Activated T-cell treated with anti-CD3 and anti-CD28 coated beads, Interleukin-2, amount 50 U/mL, for 24 hours (primary cell): ENCODE data around the gene EPHB1.

ENCODE experiments used
- DNase-seq: peaks from one replicate; pipeline ENCODE4 v3.0.0-alpha.2; 2020
- H3K27ac Mint-ChIP-seq: 2 replicates; pipeline ENCODE4 v1.8.0; 2020; ENCODE audit warnings: mild to moderate bottlenecking, mixed read lengths
- H3K27me3 Mint-ChIP-seq: 2 replicates; pipeline ENCODE4 v1.8.0; 2020; ENCODE audit warnings: mixed read lengths
- H3K36me3 Mint-ChIP-seq: 2 replicates; pipeline ENCODE4 v1.8.0; 2020; ENCODE audit warnings: low read depth, mixed read lengths
- H3K4me1 Mint-ChIP-seq: 2 replicates; pipeline ENCODE4 v1.8.0; 2020; ENCODE audit warnings: low read depth, mixed read lengths
- H3K4me3 Mint-ChIP-seq: 2 replicates; pipeline ENCODE4 v1.8.0; 2020; ENCODE audit warnings: mild to moderate bottlenecking, moderate library complexity, mixed read lengths
- H3K9me3 Mint-ChIP-seq: 2 replicates; pipeline ENCODE4 v1.8.0; 2020; ENCODE audit warnings: mixed read lengths

The EPHB1 gene

DNA sequence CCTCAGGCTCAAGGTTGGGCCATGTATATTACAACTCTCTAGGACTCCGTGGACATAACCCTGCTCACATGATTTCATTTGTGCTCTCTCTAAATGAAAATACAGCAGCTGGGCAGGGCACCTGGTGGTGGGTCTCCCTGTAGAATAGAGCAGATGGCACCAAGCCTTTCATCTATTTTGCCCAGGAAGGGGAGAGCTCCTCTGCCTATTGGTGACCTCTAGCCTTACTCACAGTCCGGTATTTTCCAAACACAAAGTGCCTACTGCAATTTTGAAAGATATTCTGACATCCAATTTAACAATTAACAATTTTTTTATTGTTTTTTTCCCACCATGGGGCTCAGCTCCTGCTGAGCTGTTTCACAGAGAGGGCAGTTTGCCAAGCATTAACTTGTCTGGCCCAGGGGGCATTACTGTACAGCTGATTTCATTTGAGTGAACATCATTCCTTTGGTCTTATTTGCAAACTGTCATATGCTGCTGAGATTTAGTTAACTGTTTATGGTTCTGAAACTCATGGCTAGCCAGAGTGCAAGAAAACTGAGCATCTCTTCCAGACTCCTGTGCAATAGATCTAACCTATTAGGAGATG is 474.0 kb downstream of the EPHB1 start:
- Mint-ChIP-seq H3K4me3 (no peak overlapping the region), H3K4me1 (no peaks in the 10 kb centered on the region), H3K27me3 (no peaks in the 10 kb centered on the region), H3K9me3 (no peaks in the 10 kb centered on the region), H3K36me3 (no peaks in the 10 kb centered on the region), H3K27ac (no peak overlapping the region)
- no peak for DNase-seq

- Mint-ChIP-seq H3K27ac (no peak overlapping the region), H3K4me1 (no peaks in the 10 kb centered on the region), H3K4me3 (no peak overlapping the region), H3K36me3 (no peaks in the 10 kb centered on the region), H3K9me3 (no peaks in the 10 kb centered on the region), H3K27me3 (no peaks in the 10 kb centered on the region)
- DNase-seq, result no peak
These were observed 476.3 kb downstream of the EPHB1 start for GRCh38 chr3:135271177-135272025.

- Mint-ChIP-seq H3K27me3 (no peaks in the 10 kb centered on the region), H3K4me3 (no peak overlapping the region), H3K4me1 (no peaks in the 10 kb centered on the region), H3K36me3 (no peaks in the 10 kb centered on the region), H3K9me3 (peaks cover under 1% of the 10 kb centered on the region), H3K27ac (no peak overlapping the region)
- no peak for DNase-seq
These were observed 477.1 kb downstream of the EPHB1 start for GRCh38 chr3:135272026-135272669.

DNA sequence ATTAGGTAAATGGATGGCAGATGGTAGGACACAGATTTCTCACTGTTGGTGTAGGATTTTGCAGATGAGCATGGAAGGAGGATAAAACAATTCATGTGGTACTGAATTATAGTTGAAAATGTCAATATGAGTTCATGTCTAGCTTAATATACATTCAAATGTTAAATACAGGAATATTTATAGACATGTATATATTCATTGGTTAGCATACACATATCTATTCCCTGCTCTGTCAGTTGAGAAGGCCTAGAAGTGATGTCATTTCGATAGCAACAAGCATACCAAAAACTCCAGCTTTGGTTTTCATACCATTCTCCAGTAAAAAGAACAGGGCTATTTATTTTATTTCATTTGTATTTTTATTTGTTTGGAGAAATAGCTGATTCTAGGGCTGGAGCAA is 497.1 kb downstream of the EPHB1 start:
- Mint-ChIP-seq H3K4me3 (no peak overlapping the region), H3K4me1 (no peaks in the 10 kb centered on the region), H3K9me3 (no peaks in the 10 kb centered on the region), H3K27me3 (no peaks in the 10 kb centered on the region), H3K36me3 (no peaks in the 10 kb centered on the region), H3K27ac (no peak overlapping the region)
- DNase-seq, result no peak

DNA sequence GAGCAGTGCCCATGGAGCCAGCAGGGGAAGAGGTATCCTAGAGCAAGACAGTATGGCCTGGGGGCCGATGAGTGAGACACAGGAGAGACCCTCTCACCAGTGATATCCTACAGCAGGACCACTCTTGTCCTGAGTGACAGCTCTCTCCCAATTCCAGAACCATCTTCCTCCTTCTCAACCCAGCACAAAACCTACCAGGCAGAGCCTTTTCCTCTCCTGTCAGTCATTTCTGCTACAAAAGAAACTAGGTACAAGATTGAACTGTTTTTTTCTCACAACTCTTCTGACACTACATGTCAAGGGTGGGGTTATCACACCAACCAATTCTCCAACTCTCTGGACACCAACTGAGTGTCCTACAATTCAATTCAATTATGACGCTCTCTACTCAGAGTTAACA is 506.6 kb downstream of the EPHB1 start:
- H3K27me3 Mint-ChIP-seq, result no peaks in the 10 kb centered on the region
- no peak overlapping the region for H3K27ac Mint-ChIP-seq
- no peaks in the 10 kb centered on the region for H3K4me1 Mint-ChIP-seq
- H3K9me3 Mint-ChIP-seq, result peaks cover 15% of the 10 kb centered on the region
- no peak for DNase-seq
- H3K36me3 Mint-ChIP-seq, result no peaks in the 10 kb centered on the region
- H3K4me3 Mint-ChIP-seq, result no peak overlapping the region

DNA sequence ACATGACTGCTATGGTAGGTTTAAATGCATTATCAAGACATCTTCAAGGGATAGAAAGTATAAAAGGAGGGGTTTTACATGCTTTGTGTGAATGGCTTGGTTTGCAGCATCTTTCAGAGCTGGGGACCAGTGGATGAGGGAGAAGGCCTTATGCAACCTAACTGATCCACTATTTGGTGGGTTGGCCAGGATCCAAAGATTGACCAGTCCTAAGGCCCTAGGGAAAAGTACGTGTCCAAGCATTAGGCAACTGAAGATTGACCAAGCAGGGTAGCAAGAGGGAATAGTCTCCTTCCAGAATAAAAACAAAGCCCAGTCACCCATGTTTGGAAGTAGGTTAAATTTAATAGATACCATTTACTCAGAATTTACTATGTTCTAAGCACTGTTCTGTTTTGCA is 509.3 kb downstream of the EPHB1 start:
- Mint-ChIP-seq H3K4me3 (no peak overlapping the region), H3K27me3 (no peaks in the 10 kb centered on the region), H3K27ac (no peak overlapping the region), H3K9me3 (peaks cover 11% of the 10 kb centered on the region), H3K4me1 (no peaks in the 10 kb centered on the region), H3K36me3 (no peaks in the 10 kb centered on the region)
- DNase-seq, result no peak
